ENCODE results near the gene AGAP1. TPM values are rescaled to one million over a fixed set of nuclear protein-coding genes. Genes with fewer than 3 reads are reported as not detected.

Gene AGAP1
- total RNA-seq, 1 donor from 2014 or later = 43.8 TPM

DNA sequence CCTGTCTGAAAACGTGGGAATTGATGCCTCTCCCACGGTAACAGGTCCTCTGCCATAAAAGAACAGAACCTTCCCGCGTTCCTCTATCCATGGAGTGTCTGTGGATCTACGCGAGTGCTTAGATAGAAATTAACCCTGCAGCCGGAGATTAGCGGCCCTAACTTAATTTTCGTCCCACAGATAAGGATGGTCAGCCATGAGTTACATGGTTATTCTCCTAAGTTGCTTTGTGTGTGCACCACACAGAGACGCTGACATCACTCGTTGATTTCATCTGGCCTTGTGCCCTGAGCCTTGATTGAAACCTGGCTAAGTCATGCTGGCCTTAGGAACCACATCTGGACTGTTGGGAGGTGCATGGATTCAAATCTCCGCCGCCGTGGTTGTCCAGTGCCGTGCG, 542.2 kb downstream of the AGAP1 start:
- no peaks in the 10 kb centered on the region for H3K9me3 Mint-ChIP-seq (ENCODE audit: unreplicated experiment)
- no peak for DNase-seq (ENCODE audit: extremely low spot score, unreplicated experiment)
- no peaks in the 10 kb centered on the region for H3K4me1 Mint-ChIP-seq (ENCODE audit: unreplicated experiment)
- no peak overlapping the region for H3K27ac Mint-ChIP-seq (ENCODE audit: unreplicated experiment)
- TF ChIP-seq CTCF (IDR thresholded peaks at IDR 0.05) = no peak
- peaks cover 5% of the 10 kb centered on the region for H3K36me3 Mint-ChIP-seq (ENCODE audit: unreplicated experiment)
- no peaks in the 10 kb centered on the region for H3K27me3 Mint-ChIP-seq (ENCODE audit: unreplicated experiment)
- no peak overlapping the region for H3K4me3 Mint-ChIP-seq (ENCODE audit: unreplicated experiment)

GRCh38 chr2:236038096-236038495, 544.3 kb downstream of the AGAP1 start:
- no peak overlapping the region for H3K4me3 Mint-ChIP-seq (ENCODE audit: unreplicated experiment)
- H3K27me3 Mint-ChIP-seq (ENCODE audit: unreplicated experiment) = no peaks in the 10 kb centered on the region
- H3K9me3 Mint-ChIP-seq (ENCODE audit: unreplicated experiment) = no peaks in the 10 kb centered on the region
- H3K27ac Mint-ChIP-seq (ENCODE audit: unreplicated experiment) = no peak overlapping the region
- no peak for DNase-seq (ENCODE audit: extremely low spot score, unreplicated experiment)
- TF ChIP-seq CTCF (IDR thresholded peaks at IDR 0.05) = no peak
- no peaks in the 10 kb centered on the region for H3K4me1 Mint-ChIP-seq (ENCODE audit: unreplicated experiment)
- H3K36me3 Mint-ChIP-seq (ENCODE audit: unreplicated experiment) = peaks cover 13% of the 10 kb centered on the region

DNA sequence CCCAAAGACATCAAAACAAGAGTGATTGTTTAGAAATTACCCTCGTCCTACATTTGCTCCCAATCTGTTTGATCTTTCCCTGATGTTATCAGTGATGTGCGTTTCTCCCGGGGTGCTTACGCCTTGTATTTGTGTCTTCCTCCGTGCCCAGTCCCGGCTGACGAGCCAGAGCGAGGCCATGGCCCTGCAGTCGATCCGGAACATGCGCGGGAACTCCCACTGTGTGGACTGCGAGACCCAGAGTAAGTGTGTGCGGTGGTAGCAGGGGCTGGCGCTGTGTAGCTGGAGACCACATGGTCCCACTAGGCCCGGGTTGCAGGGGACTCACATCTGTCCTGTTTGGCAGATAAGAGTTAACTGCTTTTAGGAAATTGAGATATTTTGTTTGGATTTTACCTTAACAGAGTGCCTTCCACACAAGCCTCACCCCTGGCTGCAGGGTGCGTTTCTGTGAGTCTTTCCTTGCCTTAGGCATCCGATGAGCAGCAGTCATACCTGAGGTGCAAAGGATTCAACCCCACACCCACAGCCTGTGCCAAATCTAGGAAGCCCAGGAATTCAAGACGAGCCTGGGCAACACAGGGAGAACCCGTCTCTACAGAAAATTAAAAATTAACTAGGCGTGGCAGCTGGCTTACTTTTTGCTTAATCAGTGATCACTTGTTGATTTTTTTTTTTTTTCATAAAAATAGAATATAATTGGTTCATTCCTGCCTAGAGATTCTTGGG, 546.9 kb downstream of the AGAP1 start:
- no peak for DNase-seq (ENCODE audit: extremely low spot score, unreplicated experiment)
- Mint-ChIP-seq H3K36me3 (ENCODE audit: unreplicated experiment) (peaks cover 13% of the 10 kb centered on the region), H3K4me3 (ENCODE audit: unreplicated experiment) (no peak overlapping the region), H3K4me1 (ENCODE audit: unreplicated experiment) (no peaks in the 10 kb centered on the region), H3K27ac (ENCODE audit: unreplicated experiment) (no peak overlapping the region), H3K9me3 (ENCODE audit: unreplicated experiment) (no peaks in the 10 kb centered on the region), H3K27me3 (ENCODE audit: unreplicated experiment) (no peaks in the 10 kb centered on the region)
- no peak for TF ChIP-seq CTCF (IDR thresholded peaks at IDR 0.05)

- no peak overlapping the region for H3K27ac Mint-ChIP-seq (ENCODE audit: unreplicated experiment)
These were observed 547.8 kb downstream of the AGAP1 start for GRCh38 chr2:236041616-236042015.

DNA sequence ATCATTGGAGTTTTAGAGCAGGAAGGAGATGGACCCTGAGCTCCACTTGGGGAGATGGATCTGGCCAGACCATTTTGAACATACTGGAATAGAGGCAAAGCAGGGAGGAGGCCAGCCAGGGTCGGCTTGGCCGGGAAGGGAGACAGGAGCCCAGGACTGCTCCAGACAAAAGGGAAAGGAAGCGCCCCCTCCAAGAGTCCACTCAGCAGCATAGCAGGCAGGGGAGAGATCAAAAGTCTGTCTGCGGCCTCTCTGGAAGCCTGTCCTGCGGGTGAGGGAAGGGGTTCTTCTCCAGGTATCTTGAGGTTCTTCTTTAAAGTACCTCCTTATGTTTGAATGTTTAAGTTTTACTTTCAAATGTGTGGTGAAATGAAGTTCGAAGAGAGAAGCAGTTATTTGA, 548.2 kb downstream of the AGAP1 start:
- Mint-ChIP-seq H3K9me3 (ENCODE audit: unreplicated experiment) (no peaks in the 10 kb centered on the region), H3K36me3 (ENCODE audit: unreplicated experiment) (peaks cover 13% of the 10 kb centered on the region), H3K27ac (ENCODE audit: unreplicated experiment) (no peak overlapping the region), H3K4me3 (ENCODE audit: unreplicated experiment) (no peak overlapping the region), H3K4me1 (ENCODE audit: unreplicated experiment) (no peaks in the 10 kb centered on the region), H3K27me3 (ENCODE audit: unreplicated experiment) (no peaks in the 10 kb centered on the region)
- TF ChIP-seq CTCF (IDR thresholded peaks at IDR 0.05) = no peak
- no peak for DNase-seq (ENCODE audit: extremely low spot score, unreplicated experiment)

More at GRCh38 chr2:236041616-236042015, 547.8 kb downstream of the AGAP1 start:
- Mint-ChIP-seq H3K27me3 (ENCODE audit: unreplicated experiment) (no peaks in the 10 kb centered on the region), H3K36me3 (ENCODE audit: unreplicated experiment) (peaks cover 13% of the 10 kb centered on the region), H3K4me3 (ENCODE audit: unreplicated experiment) (no peak overlapping the region), H3K4me1 (ENCODE audit: unreplicated experiment) (no peaks in the 10 kb centered on the region), H3K9me3 (ENCODE audit: unreplicated experiment) (no peaks in the 10 kb centered on the region)
- TF ChIP-seq CTCF (IDR thresholded peaks at IDR 0.05) = no peak
- DNase-seq (ENCODE audit: extremely low spot score, unreplicated experiment) = no peak

Data from osteocyte (in vitro differentiated cells).